WTC11 (cell line): ENCODE results near the gene FAM8A1.

ENCODE experiments used
- NFE2L1 ChIP-seq: sonication (generic); formaldehyde crosslinking; IDR thresholded peaks from 2 replicates; pipeline ENCODE4 v1.8.1; 2023; ENCODE audit warnings: missing genetic modification reagents
- TF ChIP-seq, protein P1 (sequence below): sonication (generic); formaldehyde crosslinking; IDR thresholded peaks from 2 replicates; pipeline ENCODE4 v1.8.0; 2022; ENCODE audit warnings: mild to moderate bottlenecking, missing genetic modification reagents
- TF ChIP-seq, protein P2 (sequence below): fragments of 200-600 bp; IDR thresholded peaks from 2 replicates; pipeline ENCODE4 v1.8.0; 2022; ENCODE audit warnings: antibody characterized with exemption
- TF ChIP-seq, protein P3 (sequence below): sonication (generic); formaldehyde crosslinking; IDR thresholded peaks from 2 replicates; pipeline ENCODE4 v1.8.1; 2023; ENCODE audit warnings: mild to moderate bottlenecking, missing genetic modification reagents
- TF ChIP-seq, protein P4 (sequence below): sonication (generic); formaldehyde crosslinking; IDR thresholded peaks from 2 replicates; pipeline ENCODE4 v1.8.1; 2023; ENCODE audit warnings: mild to moderate bottlenecking, moderate library complexity, missing genetic modification reagents

DNA sequence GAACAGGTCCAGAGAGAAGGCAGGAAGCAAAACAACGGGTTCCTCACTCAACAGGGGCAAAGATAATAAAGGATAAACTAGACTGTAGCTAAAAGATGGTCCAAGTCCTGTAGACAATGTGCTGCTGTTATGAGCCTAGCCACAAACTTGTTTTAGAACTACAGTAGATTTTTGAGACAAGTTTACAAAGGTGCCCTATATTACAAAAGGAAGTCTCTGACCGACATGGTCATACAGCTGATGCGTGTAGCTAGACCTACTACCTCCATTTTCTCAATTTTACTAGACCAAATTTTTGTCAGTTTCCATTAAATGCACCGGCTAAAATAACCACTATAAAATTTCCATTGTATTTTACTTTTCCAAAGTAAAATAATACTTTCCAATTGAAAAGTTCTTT lies 11.9 kb downstream of the FAM8A1 start:
- TF ChIP-seq, protein P1, sequence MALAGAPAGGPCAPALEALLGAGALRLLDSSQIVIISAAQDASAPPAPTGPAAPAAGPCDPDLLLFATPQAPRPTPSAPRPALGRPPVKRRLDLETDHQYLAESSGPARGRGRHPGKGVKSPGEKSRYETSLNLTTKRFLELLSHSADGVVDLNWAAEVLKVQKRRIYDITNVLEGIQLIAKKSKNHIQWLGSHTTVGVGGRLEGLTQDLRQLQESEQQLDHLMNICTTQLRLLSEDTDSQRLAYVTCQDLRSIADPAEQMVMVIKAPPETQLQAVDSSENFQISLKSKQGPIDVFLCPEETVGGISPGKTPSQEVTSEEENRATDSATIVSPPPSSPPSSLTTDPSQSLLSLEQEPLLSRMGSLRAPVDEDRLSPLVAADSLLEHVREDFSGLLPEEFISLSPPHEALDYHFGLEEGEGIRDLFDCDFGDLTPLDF = no peak
- TF ChIP-seq, protein P2, sequence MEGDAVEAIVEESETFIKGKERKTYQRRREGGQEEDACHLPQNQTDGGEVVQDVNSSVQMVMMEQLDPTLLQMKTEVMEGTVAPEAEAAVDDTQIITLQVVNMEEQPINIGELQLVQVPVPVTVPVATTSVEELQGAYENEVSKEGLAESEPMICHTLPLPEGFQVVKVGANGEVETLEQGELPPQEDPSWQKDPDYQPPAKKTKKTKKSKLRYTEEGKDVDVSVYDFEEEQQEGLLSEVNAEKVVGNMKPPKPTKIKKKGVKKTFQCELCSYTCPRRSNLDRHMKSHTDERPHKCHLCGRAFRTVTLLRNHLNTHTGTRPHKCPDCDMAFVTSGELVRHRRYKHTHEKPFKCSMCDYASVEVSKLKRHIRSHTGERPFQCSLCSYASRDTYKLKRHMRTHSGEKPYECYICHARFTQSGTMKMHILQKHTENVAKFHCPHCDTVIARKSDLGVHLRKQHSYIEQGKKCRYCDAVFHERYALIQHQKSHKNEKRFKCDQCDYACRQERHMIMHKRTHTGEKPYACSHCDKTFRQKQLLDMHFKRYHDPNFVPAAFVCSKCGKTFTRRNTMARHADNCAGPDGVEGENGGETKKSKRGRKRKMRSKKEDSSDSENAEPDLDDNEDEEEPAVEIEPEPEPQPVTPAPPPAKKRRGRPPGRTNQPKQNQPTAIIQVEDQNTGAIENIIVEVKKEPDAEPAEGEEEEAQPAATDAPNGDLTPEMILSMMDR = no peak
- TF ChIP-seq, protein P3, sequence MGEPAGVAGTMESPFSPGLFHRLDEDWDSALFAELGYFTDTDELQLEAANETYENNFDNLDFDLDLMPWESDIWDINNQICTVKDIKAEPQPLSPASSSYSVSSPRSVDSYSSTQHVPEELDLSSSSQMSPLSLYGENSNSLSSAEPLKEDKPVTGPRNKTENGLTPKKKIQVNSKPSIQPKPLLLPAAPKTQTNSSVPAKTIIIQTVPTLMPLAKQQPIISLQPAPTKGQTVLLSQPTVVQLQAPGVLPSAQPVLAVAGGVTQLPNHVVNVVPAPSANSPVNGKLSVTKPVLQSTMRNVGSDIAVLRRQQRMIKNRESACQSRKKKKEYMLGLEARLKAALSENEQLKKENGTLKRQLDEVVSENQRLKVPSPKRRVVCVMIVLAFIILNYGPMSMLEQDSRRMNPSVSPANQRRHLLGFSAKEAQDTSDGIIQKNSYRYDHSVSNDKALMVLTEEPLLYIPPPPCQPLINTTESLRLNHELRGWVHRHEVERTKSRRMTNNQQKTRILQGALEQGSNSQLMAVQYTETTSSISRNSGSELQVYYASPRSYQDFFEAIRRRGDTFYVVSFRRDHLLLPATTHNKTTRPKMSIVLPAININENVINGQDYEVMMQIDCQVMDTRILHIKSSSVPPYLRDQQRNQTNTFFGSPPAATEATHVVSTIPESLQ = no peak
- TF ChIP-seq NFE2L1 (CRISPR knock-in tag) = no peak
- TF ChIP-seq, protein P4, sequence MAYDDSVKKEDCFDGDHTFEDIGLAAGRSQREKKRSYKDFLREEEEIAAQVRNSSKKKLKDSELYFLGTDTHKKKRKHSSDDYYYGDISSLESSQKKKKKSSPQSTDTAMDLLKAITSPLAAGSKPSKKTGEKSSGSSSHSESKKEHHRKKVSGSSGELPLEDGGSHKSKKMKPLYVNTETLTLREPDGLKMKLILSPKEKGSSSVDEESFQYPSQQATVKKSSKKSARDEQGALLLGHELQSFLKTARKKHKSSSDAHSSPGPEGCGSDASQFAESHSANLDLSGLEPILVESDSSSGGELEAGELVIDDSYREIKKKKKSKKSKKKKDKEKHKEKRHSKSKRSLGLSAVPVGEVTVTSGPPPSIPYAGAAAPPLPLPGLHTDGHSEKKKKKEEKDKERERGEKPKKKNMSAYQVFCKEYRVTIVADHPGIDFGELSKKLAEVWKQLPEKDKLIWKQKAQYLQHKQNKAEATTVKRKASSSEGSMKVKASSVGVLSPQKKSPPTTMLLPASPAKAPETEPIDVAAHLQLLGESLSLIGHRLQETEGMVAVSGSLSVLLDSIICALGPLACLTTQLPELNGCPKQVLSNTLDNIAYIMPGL = no peak
